Right forelimb (tissue), 1 donor: ENCODE results near the gene TSHZ3.
A peak's percentile ranks its signal among the peaks of the same experiment; 100 is the strongest.

Source experiments
- DNase-seq: peaks from one replicate; pipeline ENCODE4 v3.0.0-alpha.2; 2018

The TSHZ3 gene

DNA sequence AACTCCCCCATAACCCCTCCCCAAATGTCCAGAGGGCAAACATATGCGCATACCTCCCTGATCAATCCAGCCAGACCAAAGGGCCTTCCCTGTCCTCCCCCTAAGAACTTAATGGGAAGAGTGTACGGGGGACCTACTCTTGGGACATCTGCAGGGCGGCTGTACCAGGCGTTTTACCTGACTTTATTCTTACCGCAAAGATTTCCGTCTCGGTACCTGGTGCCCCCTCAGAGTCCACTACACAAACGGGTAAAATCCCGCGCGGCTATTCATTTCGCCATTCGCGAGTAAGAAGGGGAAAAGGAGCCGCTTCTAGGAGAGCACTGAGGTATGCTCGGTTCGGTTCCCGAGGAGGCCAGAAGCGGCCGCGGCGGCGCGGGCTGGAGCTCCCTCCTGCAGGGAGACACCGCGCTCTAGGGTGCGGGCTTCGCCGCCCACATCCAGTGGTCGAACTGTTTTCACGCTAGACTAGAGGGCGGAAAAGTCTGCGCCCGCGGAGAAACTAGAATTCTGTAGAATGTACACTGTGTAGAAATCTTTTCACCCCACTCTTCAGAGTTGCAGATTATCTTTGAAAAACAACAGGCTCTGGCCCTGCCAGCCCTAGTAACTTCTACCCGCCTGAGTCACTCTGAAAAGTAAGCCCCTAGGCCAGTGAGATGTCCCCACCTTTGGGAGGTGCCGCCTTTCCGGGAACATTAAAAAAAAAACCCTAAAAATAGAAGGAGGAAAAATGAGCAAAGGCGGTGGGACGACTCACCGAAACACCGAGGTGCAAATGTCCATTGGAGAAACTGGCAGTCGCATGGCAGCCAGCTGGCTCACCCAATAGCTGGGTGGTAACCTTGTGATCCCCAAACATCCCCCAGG lies 3.8 kb upstream of the TSHZ3 start:
- DNase-seq, result no peak

DNA sequence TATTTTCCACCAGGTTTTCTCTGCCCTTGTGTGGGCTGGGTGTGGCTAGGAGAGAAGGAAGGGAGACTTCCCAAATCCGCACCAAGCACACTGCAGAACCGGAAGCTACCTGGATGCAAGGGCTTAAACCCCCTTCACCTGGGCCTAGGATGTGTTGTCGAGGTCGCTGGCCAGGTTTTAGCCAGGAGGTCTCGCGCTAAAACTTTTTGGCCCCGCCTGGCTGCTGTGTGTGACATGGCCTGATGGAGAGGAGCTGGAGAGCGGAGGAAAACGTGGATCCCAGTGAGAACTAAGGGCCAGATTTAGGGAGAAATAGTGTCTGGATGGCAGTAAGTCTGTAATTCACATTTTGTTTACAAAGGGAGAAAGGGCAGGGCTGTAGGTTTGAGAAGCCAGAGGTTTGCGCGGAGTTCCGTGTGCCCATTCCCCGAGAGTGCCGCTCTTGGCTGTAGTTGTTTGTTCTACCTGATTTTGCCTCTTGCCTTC lies 3.1 kb upstream of the TSHZ3 start:
- DNase-seq, result no peak

DNA sequence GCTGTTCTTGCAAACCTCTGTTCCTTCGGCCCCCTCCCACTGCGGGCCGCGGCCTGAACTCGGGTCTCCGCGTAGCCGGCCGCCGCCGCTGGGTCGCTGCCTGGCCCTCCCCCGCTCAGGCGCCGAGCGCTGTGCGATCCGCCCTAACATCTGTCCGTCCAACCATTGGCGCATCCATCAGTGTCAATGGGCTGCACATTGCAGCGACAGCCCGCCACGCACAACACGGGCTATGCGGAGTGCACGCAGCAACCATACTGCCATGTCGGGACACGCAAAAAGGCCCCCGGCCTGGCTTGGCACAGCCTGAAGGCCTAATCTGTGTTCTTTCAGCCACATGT lies 2.6 kb upstream of the TSHZ3 start:
- DNase-seq, result no peak

DNA sequence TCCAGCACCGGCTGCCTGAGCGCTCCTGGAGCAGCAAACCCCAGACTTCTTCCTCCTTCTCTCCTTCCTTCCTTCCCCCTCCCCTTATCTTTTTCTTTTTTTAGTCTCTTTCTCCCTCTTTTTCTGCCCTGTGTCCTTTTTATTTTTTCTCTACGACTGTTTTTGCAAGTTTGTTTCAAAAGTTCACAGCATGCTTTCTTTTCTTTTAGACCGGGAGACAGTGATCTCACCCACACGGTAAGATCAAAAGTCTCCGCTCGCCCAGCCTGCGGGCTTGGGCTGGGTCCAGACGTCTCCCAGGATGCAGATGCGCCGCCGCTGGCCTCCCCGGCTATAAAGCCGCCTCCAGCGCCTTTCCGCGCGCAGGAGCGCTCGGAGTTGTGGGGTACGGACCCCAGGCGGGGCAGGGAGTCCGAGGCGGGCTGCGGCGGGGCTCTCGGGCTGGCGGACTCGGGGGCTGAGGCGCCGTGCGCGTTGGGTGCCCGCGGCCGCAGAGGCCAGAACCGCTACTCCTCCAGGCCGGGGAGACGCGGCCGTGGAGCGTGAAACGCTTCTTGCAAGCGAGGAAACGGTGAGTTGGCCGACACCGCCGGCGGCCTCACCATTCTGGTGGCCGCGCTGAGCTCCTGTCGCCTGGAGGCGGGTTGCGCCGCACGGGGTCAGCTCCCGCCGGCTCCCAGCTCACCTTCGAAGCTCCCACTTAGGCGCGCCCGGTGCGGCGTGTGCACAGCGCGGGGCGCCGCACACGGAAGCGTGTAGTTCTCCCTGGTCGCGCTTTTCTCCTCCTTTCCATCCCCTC lies 2.0 kb upstream of the TSHZ3 start:
- DNase-seq, result peak; percentile 63

DNA sequence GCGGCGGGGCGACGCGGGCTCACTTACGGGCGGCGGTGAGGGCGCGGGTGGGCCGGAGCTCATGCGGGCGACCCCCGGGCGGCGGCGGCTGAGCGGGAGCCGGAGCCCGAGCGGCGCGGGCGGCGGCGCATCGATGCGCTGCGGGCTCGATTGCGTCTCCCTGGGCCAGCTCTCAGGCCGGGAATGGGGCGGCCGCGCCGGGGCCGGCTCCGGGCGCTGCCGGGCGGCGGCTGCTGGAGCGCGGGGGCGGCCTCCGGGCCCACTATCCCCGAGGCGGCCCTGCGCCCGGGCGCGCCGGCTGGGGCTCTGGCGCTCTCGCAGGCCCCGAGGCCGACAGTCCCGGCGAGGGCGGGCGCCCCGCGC lies 1.4 kb upstream of the TSHZ3 start:
- DNase-seq, result peak; percentile 77

DNA sequence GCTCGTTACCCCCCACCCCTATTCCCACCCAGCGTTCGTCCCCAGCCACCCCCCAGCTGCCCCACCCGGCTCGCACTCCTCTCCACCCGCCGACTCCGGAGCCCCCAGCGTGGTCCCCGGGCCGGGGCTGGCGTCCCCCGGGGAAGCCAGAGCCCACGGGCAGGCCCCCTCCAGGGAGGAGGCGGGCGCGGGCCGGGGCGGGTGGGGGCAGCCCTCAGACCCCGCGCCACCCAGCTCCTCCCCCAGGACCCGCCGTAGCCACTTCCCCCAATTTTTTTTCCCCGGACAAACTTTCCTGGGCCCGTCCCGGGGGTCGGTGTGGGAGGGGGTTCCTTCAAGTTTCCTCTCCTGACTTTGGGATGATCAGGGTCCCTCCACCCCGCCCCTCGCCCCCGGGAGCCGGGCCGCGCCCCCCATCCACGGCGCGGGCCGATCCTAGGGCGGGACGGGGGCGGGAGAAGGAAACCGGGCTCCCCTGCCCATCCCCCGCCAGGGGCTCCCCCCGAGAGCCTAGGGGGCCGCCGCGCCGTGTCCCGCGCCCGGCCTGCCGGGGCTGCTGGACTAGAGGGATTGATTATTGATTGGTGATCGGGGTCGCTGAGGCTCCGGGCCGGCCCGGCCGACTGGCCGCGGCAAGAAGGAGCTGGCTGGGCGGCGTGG lies 927 bp upstream of the TSHZ3 start:
- DNase-seq, result peak; percentile 72

DNA sequence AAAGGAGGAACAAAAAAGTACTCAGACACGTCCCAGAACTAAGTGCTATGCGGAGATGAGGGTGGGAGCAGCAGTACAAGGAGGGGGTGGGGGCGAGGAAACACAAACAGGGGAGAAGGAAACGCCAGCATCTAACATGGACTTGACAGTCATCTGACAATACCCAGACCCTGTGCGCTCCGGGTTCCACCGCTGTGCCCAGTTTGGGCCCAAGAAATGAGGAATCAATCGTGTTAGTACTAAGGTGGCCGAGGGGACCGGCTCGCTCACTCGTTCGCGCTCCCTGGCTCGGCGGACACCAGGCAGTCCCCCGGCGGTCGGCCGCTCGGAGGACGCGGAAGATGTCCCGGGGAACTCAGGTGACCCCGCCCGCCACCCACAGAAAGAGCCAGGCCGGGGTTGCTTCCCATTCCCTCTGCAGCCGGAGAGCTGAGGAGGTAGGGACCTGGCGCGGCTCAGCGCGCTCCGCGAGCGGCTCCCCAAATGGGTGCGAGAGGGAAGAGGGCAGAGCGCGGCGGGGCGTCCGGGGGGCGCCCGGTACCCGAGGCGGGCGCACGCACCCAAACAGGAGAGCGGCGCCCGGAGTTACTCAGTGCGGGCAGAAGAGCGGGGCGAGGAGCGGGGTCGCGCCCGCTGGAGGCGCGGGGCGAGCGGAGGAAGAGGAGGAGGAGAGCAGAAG lies 616 bp downstream of the TSHZ3 start:
- peak; percentile 68 for DNase-seq

DNA sequence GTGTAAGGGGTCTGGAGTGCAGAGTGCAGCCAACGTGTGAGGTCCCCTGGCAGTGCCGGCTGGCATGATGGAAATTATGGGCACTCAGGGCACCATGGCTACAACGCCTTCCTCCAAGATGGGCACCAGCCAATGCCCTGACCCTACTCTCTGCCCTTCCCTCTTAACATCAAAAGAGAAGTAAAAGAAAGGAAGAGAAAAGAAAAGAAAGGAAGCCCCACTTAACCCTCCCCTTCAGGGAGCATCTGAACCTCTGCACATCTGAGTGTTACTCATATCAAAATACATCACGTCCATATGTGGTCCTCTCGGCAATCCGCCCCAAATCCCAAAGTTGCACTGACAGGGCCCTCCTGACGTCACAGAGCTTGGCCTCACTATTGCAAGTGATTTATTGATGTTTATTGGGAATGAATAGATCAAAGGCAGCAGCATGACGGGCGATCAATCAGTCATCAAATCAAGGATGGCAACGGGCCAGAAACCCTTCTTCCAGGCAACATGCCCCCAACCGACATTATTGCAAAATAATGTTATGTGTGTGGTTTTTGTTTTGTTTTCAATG lies 1.3 kb downstream of the TSHZ3 start:
- no peak for DNase-seq

DNA sequence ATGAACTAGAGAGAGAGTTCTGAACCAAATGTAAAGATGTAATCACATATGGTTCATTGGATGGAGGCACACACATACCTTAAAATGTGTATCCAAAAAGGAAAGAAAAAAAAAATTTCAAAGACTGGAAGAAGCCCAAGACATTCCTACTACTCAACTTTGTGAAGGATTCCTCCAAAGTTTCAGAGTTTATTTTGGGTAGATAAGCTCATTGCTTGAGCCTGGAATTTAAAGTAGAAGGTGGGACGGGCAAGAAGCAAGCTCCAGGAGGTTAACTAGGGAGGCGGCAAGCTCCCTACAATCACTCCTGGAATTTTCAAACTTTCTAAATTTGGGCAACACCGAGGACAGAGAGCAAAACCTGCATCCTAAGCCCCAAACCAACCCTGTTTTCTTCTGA lies 1.9 kb downstream of the TSHZ3 start:
- no peak for DNase-seq

DNA sequence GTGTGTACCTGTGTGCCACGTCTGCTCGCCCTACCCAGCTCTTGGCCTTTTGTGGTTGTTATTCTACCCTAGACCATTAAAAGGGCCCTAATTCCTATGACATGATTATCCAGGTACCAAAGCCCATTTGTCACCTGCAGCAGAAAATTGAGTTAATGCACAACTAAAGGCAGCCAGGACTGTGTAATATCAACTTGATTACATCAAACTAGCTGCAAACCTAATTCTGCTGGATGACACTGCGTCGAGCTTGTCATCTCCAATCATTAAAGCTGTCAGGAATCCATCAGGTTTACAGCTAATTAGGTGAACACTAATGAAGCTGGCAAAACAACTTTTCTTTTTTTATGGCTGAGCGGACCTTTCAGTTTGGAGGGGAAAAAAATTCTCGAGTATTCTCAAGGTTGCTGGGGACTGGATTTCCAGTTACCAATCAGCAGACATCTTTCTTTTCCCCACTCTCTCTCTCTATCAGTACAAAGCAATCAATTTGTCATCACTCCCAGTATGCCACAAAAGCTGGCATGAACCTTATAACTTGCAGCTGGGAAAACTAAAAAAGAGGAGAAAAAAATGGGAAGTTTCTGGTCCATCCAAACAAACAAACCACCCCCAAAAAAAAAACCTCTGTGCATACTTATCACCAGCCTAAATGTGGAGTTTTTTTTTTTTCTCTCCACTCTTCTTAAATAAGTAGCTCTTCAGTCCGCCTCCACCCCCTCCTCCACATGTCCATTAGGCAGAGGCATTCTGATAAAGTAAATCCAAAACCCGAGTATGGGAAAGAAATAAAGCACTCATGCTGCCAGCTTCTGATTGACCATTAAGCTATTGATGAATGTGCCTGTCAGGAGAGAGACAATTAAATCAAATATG lies 2.8 kb downstream of the TSHZ3 start:
- no peak for DNase-seq

DNA sequence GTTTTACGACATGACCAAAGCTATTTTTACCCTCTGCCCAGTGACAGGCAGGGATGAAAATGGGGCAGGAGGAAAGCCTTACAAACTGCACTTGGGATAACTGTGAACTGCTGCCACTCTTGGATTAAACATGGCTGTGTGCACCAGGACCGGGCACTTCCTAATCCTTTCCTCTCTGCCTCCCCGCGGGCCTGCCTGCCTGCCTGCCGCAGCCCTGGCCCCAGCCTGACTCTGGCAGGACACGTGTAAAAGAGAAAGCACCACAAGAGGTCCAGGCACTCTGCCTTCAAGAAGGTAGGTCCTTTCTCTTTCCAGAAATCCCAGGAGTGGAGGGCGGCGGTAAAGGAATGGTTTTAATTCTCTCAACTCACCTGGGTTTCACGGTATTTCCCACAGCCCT lies 4.8 kb downstream of the TSHZ3 start:
- no peak for DNase-seq

DNA sequence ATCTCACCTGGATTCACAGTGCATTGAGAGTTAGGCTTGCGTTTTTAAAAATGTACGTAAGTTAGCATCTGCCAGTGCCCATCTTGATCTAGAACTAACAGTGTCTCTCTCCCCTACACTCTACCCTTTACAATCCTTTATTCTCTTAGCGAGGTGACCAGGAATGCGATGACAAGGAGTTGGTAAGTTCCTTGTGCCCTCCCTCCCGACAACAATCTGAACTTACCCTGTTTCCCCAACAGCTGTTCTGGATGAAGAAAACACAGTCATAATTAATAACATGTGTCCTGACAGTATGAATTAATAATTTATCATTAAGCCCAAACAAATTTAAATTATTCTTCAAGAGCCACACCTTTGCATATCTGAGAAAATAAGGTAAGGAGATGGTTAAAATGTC lies 6.3 kb downstream of the TSHZ3 start:
- no peak for DNase-seq

DNA sequence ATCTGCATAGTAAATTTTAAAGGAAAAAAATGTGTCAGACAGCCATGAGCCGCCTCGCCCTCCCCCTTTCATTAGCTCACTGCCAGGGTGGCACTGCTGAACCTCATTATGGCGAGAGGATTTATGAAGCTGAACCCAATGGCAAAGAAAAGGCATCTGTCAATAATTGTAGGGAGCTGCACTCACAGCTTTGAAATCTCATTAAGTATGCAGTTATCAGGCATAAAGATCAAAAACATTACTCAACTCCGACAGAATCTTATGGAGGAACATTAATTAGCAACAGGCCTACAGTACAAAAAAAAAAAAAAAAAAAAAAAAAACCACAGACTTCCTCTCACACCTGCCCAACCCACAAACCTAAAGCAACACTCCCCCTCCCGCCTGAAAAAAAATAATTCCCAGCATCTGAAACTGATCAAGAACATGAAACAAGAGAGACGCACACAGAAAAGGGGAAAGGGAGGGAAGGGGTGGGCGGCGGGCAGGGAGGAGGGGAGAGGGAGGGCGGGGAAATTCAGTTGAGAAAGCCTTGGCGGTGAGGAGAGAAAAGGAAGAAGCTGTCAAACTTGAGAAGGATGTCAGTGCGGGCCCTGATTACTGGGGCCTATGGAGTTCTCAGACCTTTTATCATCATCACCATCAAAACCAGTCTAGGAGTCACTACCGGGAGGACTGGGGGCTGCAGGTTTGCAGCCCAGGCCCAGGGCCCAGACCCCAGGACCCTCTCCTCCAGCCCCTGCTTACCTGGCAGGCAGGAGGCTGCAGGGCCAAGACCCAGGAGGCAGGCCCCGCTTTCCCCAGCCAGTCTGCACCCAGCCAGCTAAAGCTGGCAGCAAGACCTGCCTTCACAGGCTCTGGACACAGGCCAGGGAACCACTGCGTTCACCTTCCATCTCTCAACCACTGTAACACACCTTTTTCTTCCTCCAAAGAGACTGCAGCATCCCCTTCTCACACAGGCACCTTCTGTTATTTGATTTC lies 8.9 kb downstream of the TSHZ3 start:
- DNase-seq, result no peak

DNA sequence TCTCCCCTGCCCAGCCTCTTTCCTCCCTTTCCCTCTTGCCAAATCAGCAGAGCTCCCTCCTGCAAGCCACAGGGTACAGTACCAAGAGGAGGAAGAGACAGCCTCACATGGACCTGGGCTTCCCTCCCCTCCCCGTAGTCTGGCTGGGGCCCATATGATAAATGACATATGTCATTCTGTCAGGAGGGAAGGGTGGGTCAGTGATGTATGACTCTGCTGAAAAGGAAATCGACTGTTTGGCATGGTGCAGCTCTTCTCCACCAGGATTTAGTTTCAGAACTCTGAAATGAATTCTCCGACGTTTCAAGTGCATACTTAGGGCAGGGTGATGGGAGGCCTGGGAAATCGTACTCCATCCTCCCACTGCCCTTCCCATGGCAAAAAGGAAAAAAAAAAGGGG lies 9.8 kb downstream of the TSHZ3 start:
- no peak for DNase-seq

DNA sequence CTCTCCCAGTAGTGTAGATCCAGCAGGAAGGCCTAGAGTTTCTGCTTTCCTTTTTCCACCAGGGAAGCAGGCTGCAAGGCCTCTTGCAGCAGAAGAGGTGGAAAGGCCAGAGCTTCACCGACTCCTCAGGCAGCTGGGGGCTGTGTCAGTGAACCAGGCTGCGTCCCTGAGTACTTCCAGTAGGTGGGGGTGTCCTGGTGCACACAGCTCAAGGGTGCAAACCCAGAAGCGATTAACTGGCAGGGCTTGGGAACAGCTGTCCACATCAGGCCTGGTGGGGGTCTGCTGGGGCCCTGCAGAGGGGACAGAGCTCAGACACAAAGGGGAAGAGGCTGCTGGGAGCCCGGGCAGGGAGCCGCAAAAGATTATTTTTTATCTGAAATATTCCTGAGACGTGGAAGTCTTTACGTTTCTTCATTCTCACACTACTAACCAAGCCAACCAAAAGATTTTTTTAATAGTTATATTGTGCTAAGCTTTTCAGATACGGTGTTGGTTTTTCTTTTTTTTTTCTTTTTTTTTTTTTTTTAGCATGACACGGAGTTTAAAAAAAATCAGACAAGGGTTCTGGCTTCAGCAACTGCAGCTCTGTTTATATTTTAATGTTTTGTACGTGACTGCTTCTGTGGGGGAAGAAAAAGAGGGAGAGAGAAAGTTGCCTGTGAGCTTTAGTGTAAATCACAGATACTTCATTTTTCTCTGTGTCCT lies 11.0 kb downstream of the TSHZ3 start:
- peak; percentile 75 for DNase-seq

DNA sequence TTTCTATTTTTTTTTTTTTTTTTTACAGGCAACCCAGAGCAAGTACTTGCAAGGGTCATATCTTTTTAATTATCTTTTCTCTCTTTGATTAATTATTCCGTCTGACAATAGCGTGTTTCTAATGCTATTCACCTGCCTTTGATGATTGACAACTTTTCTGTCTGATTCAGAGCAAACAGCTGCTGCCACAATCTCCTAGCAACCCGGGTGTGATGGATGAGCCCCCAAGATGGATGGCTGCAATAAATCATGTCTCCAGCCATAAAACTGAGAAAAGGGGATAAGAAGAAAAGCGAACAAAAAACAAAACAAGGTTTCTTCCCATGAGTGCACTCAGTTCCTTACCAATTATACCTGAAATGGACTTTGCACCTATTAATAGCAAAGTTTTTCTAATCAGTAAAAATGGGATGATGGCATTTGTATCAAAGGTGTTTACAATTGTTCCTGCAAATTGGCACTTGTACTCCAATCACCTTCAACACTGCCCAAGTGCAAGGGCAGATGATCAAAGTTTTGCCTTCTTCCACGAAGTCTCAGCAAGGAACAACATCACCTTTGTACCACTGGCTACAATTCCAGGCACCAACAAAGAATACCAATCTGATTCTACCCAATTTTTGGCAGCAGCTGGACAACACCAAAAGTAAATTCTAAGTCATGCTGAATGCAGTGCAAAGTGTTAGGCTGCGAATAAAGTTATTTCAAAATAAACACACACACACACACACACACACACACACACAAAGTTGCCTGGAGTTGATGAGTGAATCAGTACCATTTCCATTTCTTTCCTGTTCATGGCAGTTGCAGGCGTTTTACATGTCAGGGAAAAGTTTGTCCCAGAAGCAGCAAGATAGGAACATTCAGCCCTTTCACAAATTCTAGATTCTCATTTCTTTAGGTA lies 12.0 kb downstream of the TSHZ3 start:
- no peak for DNase-seq

DNA sequence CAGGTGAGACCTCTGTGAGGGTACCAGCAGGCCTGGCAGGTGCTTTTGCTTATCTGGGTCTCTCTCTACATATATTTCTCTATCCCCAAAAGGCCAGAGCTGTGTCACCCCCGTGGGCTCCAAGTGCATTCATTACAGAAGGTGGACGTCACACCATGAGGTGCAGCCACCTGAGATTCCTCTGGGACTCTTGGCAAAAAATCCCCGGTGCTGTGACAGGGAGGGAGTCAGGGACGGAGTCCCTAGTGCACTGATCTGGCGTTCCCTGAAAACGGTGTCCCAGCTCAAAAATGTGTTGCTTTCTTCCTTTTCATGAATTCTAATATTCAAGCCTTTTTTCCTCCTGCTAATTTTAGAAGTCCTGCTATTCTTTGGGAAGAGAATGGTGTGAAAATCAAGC lies 13.5 kb downstream of the TSHZ3 start:
- no peak for DNase-seq

DNA sequence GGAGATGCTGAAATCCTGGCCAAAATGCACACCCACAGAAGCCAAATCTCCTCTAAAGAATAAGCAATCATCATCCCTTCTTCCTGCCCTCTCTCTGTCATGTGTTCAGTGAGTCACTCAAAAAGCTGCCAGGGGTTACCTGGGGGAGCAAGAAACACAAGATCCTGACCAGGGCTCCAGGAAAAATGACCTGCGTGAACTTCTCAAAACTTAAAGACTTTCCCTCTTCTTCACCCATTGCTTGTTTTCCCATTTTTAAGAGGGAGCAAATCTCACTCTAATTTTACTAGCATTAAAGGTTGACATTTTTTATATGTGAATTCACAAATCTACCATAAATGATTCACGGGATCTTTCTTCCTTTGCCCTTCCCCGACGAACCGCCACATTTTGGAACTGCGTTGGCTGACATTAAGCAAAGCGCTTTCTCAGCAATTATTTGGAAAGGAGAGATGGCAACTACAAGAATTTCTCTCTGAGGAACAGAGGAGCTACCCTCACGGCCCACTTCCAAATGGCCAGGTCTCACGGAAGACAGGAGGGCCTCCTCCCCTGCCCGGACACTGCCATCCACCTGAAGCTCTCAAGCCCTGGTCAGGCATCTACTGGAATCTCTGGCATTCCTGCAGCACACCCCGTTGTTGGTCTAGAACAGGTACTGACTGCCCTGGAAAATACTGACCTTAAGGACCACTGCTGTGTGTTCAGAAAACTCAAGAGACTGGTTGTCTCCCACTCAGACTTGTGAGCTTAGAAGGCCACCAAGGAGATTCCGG lies 14.2 kb downstream of the TSHZ3 start:
- DNase-seq, result no peak
